Neural cell (in vitro differentiated cells): ENCODE data around the gene GGA2.

ENCODE experiments used
- EP300 ChIP-seq: fragments of 450-650 bp; conservative IDR thresholded peaks from 2 replicates; pipeline ENCODE4 v1.6.1; 2014; ENCODE audit warnings: antibody characterized with exemption, mild to moderate bottlenecking, moderate library complexity; ENCODE audit not compliant: poor library complexity, severe bottlenecking
- TF ChIP-seq, protein P1 (sequence below): fragments of 450-650 bp; IDR thresholded peaks from 2 replicates; pipeline ENCODE4 v1.5.1; 2014; ENCODE audit warnings: antibody characterized with exemption, mild to moderate bottlenecking, moderate library complexity; ENCODE audit not compliant: poor library complexity, severe bottlenecking
- TF ChIP-seq, protein P2 (sequence below): IDR thresholded peaks from 2 replicates; pipeline ENCODE4 v1.6.1; 2012; ENCODE audit warnings: borderline replicate concordance

DNA sequence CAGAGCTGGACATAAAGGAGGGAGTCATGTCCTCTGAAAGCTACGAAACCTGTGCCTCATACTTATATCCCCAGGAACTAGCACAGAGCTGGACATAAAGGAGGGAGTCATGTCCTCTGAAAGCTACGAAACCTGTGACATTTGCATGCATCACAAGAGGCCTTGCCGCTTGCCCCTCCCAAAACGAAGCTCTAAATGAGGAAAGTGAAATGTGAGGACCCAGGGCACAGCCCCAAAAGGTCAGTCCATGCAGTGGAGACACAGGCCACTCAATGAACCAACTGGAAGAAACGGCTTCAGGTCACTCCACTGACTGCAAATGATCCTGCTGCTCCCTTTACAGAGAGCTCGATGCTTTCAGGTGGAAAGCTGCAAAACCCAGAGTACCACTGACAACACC, 95.6 kb downstream of the GGA2 start:
- TF ChIP-seq, protein P1, sequence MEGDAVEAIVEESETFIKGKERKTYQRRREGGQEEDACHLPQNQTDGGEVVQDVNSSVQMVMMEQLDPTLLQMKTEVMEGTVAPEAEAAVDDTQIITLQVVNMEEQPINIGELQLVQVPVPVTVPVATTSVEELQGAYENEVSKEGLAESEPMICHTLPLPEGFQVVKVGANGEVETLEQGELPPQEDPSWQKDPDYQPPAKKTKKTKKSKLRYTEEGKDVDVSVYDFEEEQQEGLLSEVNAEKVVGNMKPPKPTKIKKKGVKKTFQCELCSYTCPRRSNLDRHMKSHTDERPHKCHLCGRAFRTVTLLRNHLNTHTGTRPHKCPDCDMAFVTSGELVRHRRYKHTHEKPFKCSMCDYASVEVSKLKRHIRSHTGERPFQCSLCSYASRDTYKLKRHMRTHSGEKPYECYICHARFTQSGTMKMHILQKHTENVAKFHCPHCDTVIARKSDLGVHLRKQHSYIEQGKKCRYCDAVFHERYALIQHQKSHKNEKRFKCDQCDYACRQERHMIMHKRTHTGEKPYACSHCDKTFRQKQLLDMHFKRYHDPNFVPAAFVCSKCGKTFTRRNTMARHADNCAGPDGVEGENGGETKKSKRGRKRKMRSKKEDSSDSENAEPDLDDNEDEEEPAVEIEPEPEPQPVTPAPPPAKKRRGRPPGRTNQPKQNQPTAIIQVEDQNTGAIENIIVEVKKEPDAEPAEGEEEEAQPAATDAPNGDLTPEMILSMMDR: no peak
- TF ChIP-seq EP300: no peak
- TF ChIP-seq, protein P2, sequence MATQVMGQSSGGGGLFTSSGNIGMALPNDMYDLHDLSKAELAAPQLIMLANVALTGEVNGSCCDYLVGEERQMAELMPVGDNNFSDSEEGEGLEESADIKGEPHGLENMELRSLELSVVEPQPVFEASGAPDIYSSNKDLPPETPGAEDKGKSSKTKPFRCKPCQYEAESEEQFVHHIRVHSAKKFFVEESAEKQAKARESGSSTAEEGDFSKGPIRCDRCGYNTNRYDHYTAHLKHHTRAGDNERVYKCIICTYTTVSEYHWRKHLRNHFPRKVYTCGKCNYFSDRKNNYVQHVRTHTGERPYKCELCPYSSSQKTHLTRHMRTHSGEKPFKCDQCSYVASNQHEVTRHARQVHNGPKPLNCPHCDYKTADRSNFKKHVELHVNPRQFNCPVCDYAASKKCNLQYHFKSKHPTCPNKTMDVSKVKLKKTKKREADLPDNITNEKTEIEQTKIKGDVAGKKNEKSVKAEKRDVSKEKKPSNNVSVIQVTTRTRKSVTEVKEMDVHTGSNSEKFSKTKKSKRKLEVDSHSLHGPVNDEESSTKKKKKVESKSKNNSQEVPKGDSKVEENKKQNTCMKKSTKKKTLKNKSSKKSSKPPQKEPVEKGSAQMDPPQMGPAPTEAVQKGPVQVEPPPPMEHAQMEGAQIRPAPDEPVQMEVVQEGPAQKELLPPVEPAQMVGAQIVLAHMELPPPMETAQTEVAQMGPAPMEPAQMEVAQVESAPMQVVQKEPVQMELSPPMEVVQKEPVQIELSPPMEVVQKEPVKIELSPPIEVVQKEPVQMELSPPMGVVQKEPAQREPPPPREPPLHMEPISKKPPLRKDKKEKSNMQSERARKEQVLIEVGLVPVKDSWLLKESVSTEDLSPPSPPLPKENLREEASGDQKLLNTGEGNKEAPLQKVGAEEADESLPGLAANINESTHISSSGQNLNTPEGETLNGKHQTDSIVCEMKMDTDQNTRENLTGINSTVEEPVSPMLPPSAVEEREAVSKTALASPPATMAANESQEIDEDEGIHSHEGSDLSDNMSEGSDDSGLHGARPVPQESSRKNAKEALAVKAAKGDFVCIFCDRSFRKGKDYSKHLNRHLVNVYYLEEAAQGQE: no peak
